Measurements from ENCODE around the gene KAZN.
"Not testable (repeated sequence)": the region's sequence is repeated elsewhere in the genome, so short reads cannot be mapped to it uniquely, and the experiment has no call there.

KAZN gene

GRCh38 chr1:14598498-14599182 is at the start of gene KAZN:
KAZN (plus strand) TSS chr1:14598685.
- DNase-seq, result peak; percentile 76

- DNase-seq, result no peak
Measured at GRCh38 chr1:14549897-14550620, 48.4 kb upstream of the KAZN start.

- no peak for DNase-seq
Measured at GRCh38 chr1:14551386-14551785, 47.1 kb upstream of the KAZN start.

- DNase-seq, result no peak
Measured at GRCh38 chr1:14552246-14552965, 46.1 kb upstream of the KAZN start.

- DNase-seq, result no peak
Measured at GRCh38 chr1:14553711-14554110, 44.8 kb upstream of the KAZN start.

GRCh38 chr1:14555091-14555490 is 43.4 kb upstream of the KAZN start:
- no peak for DNase-seq

- no peak for DNase-seq
Measured at GRCh38 chr1:14561014-14561693, 37.3 kb upstream of the KAZN start.

- DNase-seq, result no peak
Measured at GRCh38 chr1:14565090-14565489, 33.4 kb upstream of the KAZN start.

- no peak for DNase-seq
Measured at GRCh38 chr1:14567056-14567455, 31.4 kb upstream of the KAZN start.

GRCh38 chr1:14567903-14568302 is 30.6 kb upstream of the KAZN start:
- no peak for DNase-seq

GRCh38 chr1:14568716-14569355 is 29.6 kb upstream of the KAZN start:
- no peak for DNase-seq

GRCh38 chr1:14570514-14570913 is 28.0 kb upstream of the KAZN start:
- no peak for DNase-seq

GRCh38 chr1:14571810-14572767 is 26.4 kb upstream of the KAZN start:
- no peak for DNase-seq

GRCh38 chr1:14572861-14573260 is 25.6 kb upstream of the KAZN start:
- no peak for DNase-seq

- no peak for DNase-seq
Measured at GRCh38 chr1:14576155-14576554, 22.3 kb upstream of the KAZN start.

GRCh38 chr1:14577261-14577660 is 21.2 kb upstream of the KAZN start:
- DNase-seq, result no peak

GRCh38 chr1:14578156-14578555 is 20.3 kb upstream of the KAZN start:
- DNase-seq, result no peak

GRCh38 chr1:14580295-14580694 is 18.2 kb upstream of the KAZN start:
- not testable (repeated sequence) for DNase-seq

- no peak for DNase-seq
Measured at GRCh38 chr1:14580986-14581385, 17.5 kb upstream of the KAZN start.

- DNase-seq, result no peak
Measured at GRCh38 chr1:14583788-14584187, 14.7 kb upstream of the KAZN start.

- no peak for DNase-seq
Measured at GRCh38 chr1:14585728-14586127, 12.8 kb upstream of the KAZN start.
